Endothelial cell of umbilical vein (primary cell): ENCODE measurements around the gene AIG1. TPM values are rescaled to one million over a fixed set of nuclear protein-coding genes. Genes with fewer than 3 reads are reported as not detected.

Experiments
- BruUV-seq: library from RNA; stranded (reverse); fragments of 400-500 nt; replicated peaks from 2 replicates; lab custom pipeline; 2021; lab: Mats Ljungman, UMichigan
- CTCF ChIA-PET: fragments of 300-600, 350-600 bp; sonication (Branson Sonifier 250); formaldehyde crosslinking; loops from one replicate; lab custom pipeline; 2021; ENCODE audit warnings: antibody characterized with exemption, inconsistent platforms; lab: Charles Lee
- POLR2A ChIA-PET: fragments of 300-600, 350-600 bp; sonication (Branson Sonifier 250); formaldehyde crosslinking; loops from one replicate; lab custom pipeline; 2021; ENCODE audit warnings: antibody characterized with exemption, inconsistent platforms; lab: Charles Lee
- DNase-seq: peaks from one replicate; pipeline ENCODE4 v3.0.0-alpha.2; 2011; ENCODE audit warnings: low read depth, low spot score
- FAIRE-seq: peaks from 2 replicates; lab custom pipeline; 2011; peaks lifted over from hg19 to GRCh38; lab: Jason Lieb, UNC
- H2AFZ ChIP-seq: 2 replicates; pipeline ENCODE4 v1.6.0; 2012; ENCODE audit warnings: low read depth, low read length, control low read depth, inconsistent platforms
- H3K27ac ChIP-seq: 2 replicates; pipeline ENCODE4 v1.5.1; 2011; ENCODE audit warnings: low read depth, mild to moderate bottlenecking, control low read depth, low read length, moderate library complexity; ENCODE audit not compliant: insufficient read depth
- H3K27me3 ChIP-seq, 2 experiments: 2 replicates each; pipeline versions ENCODE4 v1.6.0 to v1.6.1; 2011; ENCODE audit warnings: low read length in 2 of 2, mixed read lengths in 1 of 2; ENCODE audit not compliant: control insufficient read depth in 2 of 2, insufficient read depth in 2 of 2
- H3K36me3 ChIP-seq, 2 experiments: 2 replicates in 1 of 2; 3 replicates in 1 of 2; pipeline ENCODE4 v1.5.1; 2011; ENCODE audit warnings: low read length in 2 of 2, mild to moderate bottlenecking in 1 of 2, moderate library complexity in 1 of 2; ENCODE audit not compliant: control insufficient read depth in 2 of 2, insufficient read depth in 2 of 2; ENCODE audit errors: extremely low read depth in 1 of 2
- H3K4me1 ChIP-seq: 3 replicates; pipeline ENCODE4 v1.5.1; 2011; ENCODE audit warnings: mild to moderate bottlenecking, low read length; ENCODE audit not compliant: control insufficient read depth, insufficient read depth; ENCODE audit errors: extremely low read depth
- H3K4me2 ChIP-seq: 2 replicates; pipeline ENCODE4 v1.6.1; 2011; ENCODE audit warnings: low read length, control low read depth, mixed read lengths; ENCODE audit not compliant: insufficient read depth
- H3K4me3 ChIP-seq, 3 experiments: fragments of 200-600 bp in 1 of 3; sonication (generic), shearing (Covaris generic) in 1 of 3; replicated peaks in 1 of 3; 2 replicates each; pipeline ENCODE4 v1.5.1; 2011 to 2016; ENCODE audit warnings: control low read depth in 3 of 3, low read length in 3 of 3, mild to moderate bottlenecking in 2 of 3, inconsistent platforms in 1 of 3, low read depth in 1 of 3, moderate library complexity in 1 of 3; ENCODE audit not compliant: insufficient read depth in 1 of 3
- H3K79me2 ChIP-seq: 2 replicates; pipeline ENCODE4 v1.6.0; 2012; ENCODE audit warnings: low read length, inconsistent platforms; ENCODE audit not compliant: control insufficient read depth, insufficient read depth
- H3K9ac ChIP-seq: replicated peaks from 2 replicates; pipeline ENCODE3; 2011; ENCODE audit warnings: low read length, control low read depth; ENCODE audit not compliant: insufficient read depth; ENCODE audit errors: extremely low read depth
- H3K9me1 ChIP-seq: replicated peaks from 3 replicates; pipeline ENCODE4 v1.6.0; 2011; ENCODE audit warnings: mild to moderate bottlenecking, low read length; ENCODE audit not compliant: control insufficient read depth, insufficient read depth; ENCODE audit errors: extremely low read depth
- H3K9me3 ChIP-seq: replicated peaks from 2 replicates; pipeline ENCODE4 v1.5.1; 2012; ENCODE audit warnings: low read length, inconsistent platforms; ENCODE audit not compliant: control insufficient read depth, insufficient read depth
- H4K20me1 ChIP-seq: replicated peaks from 2 replicates; pipeline ENCODE3; 2011; ENCODE audit warnings: mild to moderate bottlenecking, low read length; ENCODE audit not compliant: control insufficient read depth, insufficient read depth; ENCODE audit errors: extremely low read depth
- CTCF ChIP-seq, 2 donors: IDR thresholded peaks; 1 replicate in 1 of 2; 2 replicates in 1 of 2; pipeline ENCODE4 v1.5.1; 2011; ENCODE audit warnings: low read length in 2 of 2, mild to moderate bottlenecking in 2 of 2, moderate library complexity in 2 of 2, control low read depth in 1 of 2, inconsistent platforms in 1 of 2, low read depth in 1 of 2; ENCODE audit not compliant: insufficient read depth in 1 of 2; ENCODE audit errors: extremely low read depth in 1 of 2
- EZH2 ChIP-seq: IDR thresholded peaks from 2 replicates; pipeline ENCODE4 v1.6.1; 2012; ENCODE audit warnings: borderline replicate concordance, low read depth, mild to moderate bottlenecking, moderate library complexity, low read length, inconsistent platforms; ENCODE audit not compliant: severe bottlenecking
- FOS ChIP-seq: IDR thresholded peaks from 2 replicates; pipeline ENCODE4 v1.6.1; 2011; ENCODE audit warnings: mild to moderate bottlenecking, low read length, moderate library complexity, borderline replicate concordance; ENCODE audit not compliant: insufficient read depth
- GATA2 ChIP-seq: IDR thresholded peaks from 2 replicates; pipeline ENCODE4 v1.7.0; 2011; ENCODE audit warnings: low read depth, mild to moderate bottlenecking, moderate library complexity, mixed read lengths, low read length; ENCODE audit not compliant: insufficient read length, insufficient read depth
- JUN ChIP-seq: IDR thresholded peaks from 2 replicates; pipeline ENCODE4 v1.6.1; 2011; ENCODE audit warnings: borderline replicate concordance, low read depth; ENCODE audit not compliant: insufficient read length, insufficient read depth
- MYC ChIP-seq: IDR thresholded peaks from one replicate; pipeline ENCODE4 v1.6.1; 2011; ENCODE audit warnings: mild to moderate bottlenecking, low read depth, low read length
- POLR2A ChIP-seq: IDR thresholded peaks from 2 replicates; pipeline ENCODE4 v1.6.1; 2012; ENCODE audit warnings: low read depth, mild to moderate bottlenecking, control low read depth, low read length
- POLR2AphosphoS5 ChIP-seq: IDR thresholded peaks from 2 replicates; pipeline ENCODE4 v1.6.1; 2012; ENCODE audit warnings: low read depth, mild to moderate bottlenecking, control low read depth, low read length, moderate library complexity; ENCODE audit not compliant: insufficient read depth
- dilution Hi-C: fragments of 300-500 bp; cut with MboI; formaldehyde crosslinking; loops from one replicate; pipeline ENCODE4 v1.15.0; 2019; ENCODE audit warnings: low sequenced_read_pairs; ENCODE audit not compliant: extremely low pct_ligation_motif_present
- intact Hi-C: fragments of 100-400 bp; cut with micrococcal nuclease; formaldehyde crosslinking; loops from one replicate; pipeline ENCODE4 v1.10.0; 2022
- polyA plus RNA-seq, 4 experiments: library from polyadenylated mRNA; depleted of rRNA in 3 of 4; stranded (reverse) in 3 of 4; unstranded in 1 of 4; fragments of >200 nt; gene quantifications; 2 replicates each; pipeline versions ENCODE4 v1.2.1 to v1.2.3, GENCODE V29; 2011 to 2012; ENCODE audit warnings: missing spikeins in 1 of 4
- total RNA-seq: library from RNA; stranded (reverse); gene quantifications from 2 replicates; pipeline ENCODE4 v1.2.3, GENCODE V29; 2021
- TF ChIP-seq, protein P1 (sequence below): IDR thresholded peaks from 2 replicates; pipeline ENCODE4 v1.6.1; 2011; ENCODE audit not compliant: insufficient read depth, insufficient read length

AIG1 gene
- total and polyA plus RNA-seq, 2 donors (not counting 3 experiments of a cell fraction or from before 2014, with no cell fraction given), result 17.7 to 22.7 TPM

DNA sequence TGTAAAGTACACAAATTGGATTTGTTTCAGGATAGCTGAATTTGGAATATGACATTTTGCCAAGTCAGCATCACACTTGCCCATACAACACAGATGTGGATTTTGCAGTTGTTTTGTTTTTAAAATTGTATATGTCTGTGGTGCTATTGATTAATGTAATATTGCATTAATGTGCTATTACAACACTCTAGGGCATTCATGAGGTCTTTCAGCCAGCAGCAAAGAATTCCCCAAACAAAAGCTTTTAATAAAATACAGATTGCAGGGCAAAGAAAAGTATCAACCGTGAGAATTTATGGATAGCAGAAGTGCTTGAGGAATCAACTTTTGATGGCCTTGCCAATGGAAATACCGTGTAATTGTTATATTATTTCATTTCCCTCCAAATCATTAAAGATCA, 144.9 kb downstream of the AIG1 start:
- ChIA-PET CTCF (no interaction called here), POLR2A (no interaction called here)
- Histone ChIP-seq H3K9me3 (no peaks in the 10 kb centered on the region), H3K4me2 (no peak overlapping the region), H2AFZ (no peak overlapping the region), H3K27me3 (no peaks in the 10 kb centered on the region), H3K9me1 (no peaks in the 10 kb centered on the region), H3K36me3 (no peaks in the 10 kb centered on the region), H3K79me2 (no peaks in the 10 kb centered on the region), H3K27ac (no peak overlapping the region), H3K4me3 (no peak overlapping the region), H3K9ac (no peak overlapping the region), H3K4me1 (no peaks in the 10 kb centered on the region), H4K20me1 (no peaks in the 10 kb centered on the region)
- dilution Hi-C loops, result no loop called here
- no TSS peak for BruUV-seq
- intact Hi-C loops, result no loop called here
- DNase-seq (no peak), FAIRE-seq (no peak)
- no peak for TF ChIP-seq MYC
- no peak for TF ChIP-seq GATA2
- TF ChIP-seq POLR2A, result no peak
- TF ChIP-seq, protein P1, sequence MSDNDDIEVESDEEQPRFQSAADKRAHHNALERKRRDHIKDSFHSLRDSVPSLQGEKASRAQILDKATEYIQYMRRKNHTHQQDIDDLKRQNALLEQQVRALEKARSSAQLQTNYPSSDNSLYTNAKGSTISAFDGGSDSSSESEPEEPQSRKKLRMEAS, result no peak
- TF ChIP-seq JUN, result no peak
- no peak for TF ChIP-seq CTCF (IDR thresholded peaks at IDR 0.05; ENCODE audit: extremely low read depth in 1 of 2, insufficient read depth in 1 of 2, low read depth in 1 of 2, low read length in 2 of 2)
- TF ChIP-seq FOS, result no peak
- TF ChIP-seq POLR2AphosphoS5, result no peak
- no peak for TF ChIP-seq EZH2
